ENCODE results near the gene FGD3.
A peak's percentile ranks its signal among the peaks of the same experiment; 100 is the strongest.
"Not testable (repeated sequence)": the region's sequence is repeated elsewhere in the genome, so short reads cannot be mapped to it uniquely, and the experiment has no call there.

Gene FGD3

DNA sequence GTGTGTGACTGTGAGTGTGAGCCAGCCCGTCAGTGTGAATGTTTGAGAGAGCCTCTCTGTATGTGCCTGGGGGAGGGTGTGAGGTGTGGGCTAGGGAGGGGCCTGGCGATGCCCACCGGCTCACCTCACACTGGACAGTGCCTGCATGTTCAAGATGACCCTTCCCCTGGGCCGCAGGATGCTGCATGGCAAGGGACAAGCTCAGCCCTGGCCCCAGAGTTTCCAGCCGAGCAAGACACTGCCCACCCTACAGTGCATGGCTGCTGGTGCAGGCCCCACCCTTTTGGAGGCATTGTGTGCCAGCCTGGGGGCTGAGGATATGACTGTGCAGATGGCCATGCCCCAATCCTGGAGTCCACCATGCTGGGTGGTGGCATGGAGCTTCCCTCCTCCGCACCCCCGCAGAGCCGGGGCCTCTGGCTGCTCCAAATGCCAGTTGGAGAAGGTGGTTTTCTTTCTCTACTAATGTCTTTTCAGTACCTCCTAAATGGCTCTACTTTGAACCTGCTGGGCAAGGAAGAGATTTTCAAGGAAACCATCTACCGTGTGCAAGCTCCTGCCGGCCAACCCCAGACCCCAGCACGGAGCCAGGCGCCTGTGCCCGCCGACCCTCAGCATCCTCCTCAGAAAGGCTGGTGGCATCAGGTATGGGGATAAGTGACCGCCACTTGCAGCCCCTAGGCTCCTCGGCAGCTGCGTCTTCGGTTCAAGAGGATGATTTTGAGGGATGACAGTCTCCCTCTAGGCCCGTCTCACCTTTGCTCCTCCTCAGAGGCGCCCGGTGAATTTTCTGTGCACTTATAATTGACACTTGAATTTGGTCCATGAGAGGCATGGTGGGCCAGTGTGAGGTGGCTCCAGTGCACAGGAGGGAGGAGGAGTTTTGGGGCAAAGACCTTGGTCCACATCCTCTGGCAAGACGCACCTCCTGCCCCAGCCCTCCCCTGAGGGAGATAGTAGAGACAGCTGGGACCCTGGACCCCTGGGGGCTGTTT lies 27.7 kb downstream of the FGD3 start:
- no peak for DNase-seq (ENCODE audit: low read depth)

DNA sequence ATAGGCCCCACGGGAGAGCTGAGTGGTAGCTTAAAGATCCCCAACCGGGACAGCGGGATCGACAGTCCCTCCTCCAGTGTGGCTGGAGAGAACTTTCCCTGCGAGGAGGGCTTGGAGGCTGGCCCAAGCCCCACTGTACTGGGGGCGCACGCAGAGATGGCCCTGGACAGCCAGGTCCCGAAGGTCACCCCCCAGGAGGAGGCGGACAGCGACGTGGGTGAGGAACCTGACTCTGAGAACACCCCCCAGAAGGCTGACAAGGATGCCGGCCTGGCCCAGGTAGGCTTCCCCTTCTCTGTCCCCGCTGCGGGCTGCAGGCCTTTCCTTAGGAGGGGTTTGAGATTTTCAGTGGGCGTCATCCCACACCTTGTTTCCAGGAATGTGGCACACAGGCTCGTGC lies 29.1 kb downstream of the FGD3 start:
- no peak for DNase-seq (ENCODE audit: low read depth)

DNA sequence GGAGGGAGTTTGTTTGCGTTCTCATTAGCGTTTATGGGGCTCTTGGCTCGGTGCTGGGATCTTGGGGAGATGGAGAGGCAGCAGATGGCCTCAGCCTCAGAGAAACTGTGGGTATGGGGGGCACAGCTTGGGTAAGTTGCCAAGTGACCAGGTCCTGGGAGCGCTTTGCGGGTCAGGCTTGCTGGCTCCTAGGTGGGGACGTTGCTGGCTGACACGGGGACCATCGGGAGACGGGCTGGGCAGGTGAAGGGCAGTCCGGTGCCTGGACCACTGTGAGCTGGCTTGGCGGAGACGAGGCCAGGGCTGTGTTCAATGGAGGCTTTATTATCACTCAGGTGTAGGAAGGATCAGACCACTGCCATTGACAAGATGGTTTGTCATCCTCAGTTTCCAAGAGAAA lies 30.0 kb downstream of the FGD3 start:
- DNase-seq (ENCODE audit: low read depth), result no peak

DNA sequence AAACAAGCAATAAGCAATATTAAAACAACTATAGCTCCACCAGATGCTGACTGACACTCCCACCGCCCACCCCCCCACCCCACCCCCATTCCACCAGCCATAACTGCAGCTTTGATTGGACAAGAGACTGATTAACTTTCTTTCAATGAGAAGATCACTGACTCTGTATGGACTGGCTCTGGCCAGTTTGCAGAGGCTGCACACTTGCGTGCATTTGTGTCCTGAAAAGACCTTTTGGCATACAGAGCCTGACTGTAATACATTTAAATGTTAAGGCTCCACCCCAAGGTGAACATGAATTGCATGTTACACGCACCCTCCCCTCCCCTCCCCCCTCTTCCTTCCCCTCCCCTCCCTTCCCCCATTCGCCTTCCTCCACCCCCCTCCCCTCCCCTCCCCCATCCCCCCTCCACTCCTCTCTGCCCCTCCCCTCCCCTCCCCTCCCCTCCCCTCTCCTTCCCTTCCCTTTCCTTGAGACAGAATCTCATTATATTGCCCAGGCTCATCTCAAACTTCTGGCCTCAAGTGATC lies 31.1 kb downstream of the FGD3 start:
- no peak for DNase-seq (ENCODE audit: low read depth)

DNA sequence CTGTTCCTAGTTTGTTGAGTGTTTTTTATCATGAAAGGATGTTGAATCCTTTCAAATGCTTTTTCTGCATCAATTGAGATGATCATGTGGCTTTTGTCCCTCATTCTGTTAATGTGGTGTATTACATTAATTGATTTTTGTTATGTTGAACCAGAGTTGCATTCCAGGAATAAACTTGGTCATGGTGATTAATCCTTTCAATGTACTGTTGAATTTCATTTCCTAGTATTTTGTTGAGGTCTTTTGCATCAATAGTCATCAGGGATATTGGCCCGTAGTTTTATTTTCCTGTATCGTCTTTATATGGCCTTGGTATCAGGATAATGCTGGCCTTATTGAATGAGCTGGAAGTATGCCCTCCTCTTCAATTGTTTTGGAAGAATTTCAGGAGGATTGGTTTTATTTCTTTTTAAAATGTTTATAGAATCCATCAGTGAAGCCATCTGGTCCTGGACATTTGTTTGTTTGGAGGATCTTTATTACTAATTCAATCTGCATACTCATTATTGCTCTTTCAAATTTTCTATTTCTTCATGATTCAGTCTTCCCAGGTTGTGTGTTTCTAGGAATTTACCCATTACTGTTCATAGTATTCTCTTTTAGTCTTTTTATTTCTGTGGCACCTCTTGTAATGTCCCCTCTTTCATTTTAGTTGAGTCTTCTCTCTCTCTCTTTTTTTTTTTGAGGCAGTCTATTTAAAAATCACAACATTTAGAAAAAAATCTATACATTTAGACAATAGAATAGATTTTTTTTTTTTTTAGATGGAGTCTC lies 32.1 kb downstream of the FGD3 start:
- DNase-seq (ENCODE audit: low read depth), result no peak

DNA sequence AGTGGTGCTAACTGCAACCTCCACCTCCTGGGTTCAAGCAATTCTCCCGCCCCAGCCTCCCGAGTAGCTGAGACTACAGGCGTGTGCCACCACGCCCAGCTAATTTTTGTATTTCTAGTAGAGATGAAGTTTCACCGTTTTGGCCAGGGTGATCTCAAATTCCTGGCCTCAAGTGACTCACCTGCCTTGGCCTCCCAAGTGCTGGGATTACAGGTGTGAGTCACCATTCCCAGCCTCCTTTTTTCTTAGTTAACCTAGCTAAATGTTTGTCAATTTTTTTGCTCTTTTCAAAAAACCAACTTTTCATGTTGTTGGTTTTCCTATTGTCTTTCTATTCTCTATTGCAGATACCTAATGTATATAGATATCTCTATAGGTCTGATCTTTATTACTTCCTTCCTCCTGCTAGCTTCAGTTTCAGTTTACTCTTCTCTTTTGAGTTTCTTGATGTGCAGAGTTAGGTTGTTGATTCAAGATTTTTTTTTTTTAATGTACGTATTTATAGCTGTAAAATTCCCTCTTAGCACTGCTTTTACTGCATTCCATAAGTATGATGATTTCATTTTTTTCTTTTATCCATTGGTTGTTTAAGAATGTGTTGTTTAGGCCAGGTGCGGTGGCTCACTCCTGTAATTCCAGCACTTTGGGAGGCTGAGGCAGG lies 32.9 kb downstream of the FGD3 start:
- DNase-seq (ENCODE audit: low read depth), result no peak

DNA sequence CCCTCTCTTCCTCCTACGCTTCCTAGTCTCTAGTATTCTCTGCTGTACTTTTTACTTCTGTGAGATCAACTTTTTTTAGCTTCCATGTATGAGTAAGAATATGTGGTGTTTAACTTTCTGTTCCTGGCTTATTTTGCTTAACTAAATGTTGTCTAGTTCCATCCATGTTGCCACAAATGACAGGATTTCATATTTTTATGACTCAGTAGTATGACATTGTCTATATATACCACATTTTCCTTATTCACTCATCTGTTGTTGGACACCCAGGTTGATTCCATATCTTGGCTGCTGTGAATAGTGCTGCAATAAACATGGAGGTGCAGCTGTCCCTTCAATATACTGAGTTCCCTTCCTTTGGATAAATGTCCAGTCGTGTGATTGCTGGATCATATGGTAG lies 34.8 kb downstream of the FGD3 start:
- DNase-seq (ENCODE audit: low read depth), result no peak

DNA sequence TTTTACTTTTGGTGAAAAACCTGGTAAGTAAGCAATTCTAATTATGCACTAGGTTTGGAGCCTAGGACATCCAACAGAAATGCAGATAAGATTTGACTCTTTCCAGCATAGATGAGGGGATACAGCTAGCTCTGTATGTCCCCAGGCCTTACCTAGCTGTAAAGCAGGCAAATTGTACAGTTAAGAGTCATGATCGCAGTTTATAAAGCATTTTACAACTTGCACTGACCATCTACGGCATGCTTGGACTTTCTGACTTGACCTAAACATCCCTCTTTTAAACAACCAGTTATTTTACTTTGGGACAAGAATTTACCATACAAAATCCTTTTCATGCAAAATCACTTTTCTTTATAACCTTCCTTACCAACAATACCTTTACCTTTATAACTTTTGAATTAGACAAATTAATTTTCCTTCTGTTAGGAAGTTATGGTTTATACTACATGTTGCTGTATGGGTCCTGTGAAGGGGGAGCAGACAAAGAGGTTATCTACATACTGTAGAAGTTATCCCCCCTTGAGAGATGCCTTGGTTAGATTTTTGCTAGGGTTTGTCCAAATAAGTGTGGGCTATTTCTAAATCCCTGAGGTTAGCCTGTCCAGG lies 36.8 kb downstream of the FGD3 start:
- no peak for DNase-seq (ENCODE audit: low read depth)

DNA sequence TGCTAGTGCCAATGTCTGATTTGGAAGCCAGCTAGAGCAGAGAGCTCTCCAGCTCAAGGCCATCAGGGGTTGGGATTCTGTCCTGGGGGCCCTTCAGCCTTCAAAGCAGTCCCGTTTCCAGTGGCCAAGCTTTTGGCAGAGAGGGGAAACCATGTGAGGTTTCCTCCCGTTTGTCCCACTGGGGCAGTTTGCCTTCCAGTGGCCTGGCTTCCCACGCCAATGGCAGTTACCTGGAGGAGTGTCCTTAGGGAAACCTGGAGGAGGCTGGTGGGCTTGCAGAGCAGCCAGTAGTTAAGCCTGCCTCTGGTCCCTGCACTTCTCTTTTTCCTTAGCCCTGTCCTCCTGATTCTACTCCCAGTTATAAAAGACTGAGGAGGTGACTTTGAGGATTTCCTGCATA lies 37.7 kb downstream of the FGD3 start:
- no peak for DNase-seq (ENCODE audit: low read depth)

DNA sequence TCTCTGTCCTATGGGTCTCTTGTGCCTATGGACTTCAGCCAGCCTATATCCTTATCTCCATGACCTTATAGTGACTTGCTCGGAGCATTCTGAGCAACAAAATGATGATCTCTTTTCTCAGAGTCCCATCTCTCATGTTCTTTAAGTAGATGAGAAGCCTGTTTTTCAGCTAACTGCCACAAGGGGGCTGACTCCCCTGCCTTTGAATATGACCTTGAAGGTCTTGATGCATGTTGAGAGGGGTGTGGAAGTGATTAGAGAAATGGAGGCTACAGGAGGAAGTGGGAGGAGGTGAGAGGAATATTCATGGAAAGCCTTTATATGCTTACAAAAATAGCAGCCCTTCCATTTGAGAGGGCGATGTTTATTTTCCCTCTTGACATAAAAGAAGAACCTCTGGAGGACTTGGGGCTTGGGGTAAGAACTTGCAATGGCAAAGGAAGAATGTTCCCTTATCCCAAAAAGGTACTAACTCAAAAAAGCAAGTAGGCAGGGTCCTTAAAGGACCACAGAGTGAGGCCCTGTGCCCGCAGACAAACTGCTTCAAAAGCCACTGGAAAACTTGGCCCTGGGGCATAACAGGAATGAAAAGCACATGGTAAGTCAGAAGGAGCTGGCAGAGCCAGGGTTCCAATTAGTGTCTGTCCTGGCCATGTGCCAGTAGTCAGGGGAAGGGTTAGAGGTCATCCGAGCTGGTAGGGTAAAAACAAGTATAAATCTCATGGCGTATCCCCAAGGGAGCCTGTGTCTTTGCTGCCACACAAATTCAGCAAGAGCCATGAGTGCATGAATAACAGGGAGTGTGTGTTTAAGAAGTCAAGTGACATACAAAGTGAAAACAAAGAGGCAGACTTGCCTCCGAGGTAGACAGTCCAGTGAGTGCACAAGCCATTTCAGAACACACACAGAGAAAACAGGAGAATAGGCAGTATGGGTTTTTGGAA lies 39.1 kb downstream of the FGD3 start:
- no peak for DNase-seq (ENCODE audit: low read depth)

DNA sequence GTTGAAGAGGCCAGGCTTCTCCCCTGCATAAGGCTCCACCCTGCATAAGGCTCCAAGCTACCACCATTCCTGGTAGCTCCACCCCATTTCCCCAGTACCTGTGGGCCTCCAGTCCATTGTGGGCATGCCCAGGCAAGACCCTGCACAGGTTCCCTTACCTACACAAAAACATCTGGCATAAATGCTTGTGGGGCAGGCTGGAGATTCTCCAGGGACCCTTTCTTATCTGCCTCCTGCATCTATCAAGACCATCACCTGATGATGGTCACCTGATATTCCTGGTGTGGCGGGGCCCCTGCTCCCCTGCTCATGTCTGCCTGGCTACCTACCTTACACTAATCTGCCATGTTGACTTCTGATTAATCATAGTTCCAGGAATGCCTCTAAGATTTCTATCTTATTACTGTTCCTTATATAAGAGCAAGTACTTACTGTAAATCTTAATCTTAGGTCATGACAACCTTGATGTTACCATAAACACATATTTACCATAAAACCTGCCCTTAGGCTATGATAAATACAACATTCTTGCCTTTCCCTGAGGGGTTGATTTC lies 41.0 kb downstream of the FGD3 start:
- no peak for DNase-seq (ENCODE audit: low read depth)

DNA sequence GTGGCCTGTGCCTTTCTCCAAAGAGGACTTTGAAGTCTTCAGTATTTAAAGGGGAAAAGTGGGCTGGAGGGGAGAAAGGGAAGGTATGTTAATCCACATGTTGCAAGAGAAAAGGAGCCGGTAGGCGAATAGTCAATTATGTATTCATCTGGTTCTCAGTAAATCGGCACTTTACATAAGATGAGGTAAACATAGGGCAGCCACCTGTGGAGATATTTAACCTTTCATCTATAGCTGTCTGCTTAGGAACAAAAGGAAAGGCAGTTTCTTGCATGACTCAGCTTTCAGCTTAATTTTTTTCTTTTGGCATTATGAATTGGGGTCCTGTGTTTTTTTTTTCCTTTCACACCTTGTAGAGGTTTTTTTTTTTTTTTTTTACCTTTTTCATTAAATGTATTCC lies 42.2 kb downstream of the FGD3 start:
- DNase-seq (ENCODE audit: low read depth), result no peak

DNA sequence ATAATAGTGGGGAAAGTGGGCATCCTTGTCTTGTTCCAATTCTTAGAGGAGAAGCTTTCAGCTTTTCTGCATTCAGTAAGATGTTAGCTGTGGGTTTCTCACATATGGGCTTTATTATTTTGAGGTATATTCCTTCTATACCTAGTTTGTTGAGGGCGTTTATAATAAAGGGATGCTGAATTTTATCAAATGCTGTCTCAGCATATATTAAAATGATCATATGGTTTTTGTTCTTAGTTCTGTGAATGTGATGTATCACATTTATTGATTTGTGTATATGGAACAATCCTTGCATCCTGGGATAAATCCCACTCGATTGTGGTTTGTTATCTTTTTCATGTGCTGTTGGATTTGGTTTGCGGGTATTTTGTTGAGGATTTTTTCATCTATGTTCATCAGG lies 43.1 kb downstream of the FGD3 start:
- DNase-seq (ENCODE audit: low read depth), result no peak

DNA sequence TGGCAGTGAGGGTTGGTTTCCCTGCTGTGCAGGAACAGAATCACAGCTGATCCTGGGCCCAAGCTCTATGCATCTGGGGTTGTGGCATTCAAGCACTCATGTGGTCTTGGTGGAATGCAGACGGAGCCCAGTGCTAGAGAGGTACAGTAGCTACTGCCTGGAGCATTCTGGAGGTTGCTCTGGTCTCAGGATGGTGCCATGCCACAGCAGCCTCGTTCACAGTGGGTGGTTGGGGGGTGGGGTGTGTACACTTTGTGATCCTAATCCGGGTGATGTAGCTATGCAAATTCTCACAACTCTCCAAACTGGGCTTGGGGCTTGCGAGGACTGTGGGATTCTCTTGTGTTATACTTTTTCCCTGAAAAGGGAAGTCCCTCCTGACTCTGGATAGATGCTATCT lies 45.2 kb downstream of the FGD3 start:
- DNase-seq (ENCODE audit: low read depth), result no peak

DNA sequence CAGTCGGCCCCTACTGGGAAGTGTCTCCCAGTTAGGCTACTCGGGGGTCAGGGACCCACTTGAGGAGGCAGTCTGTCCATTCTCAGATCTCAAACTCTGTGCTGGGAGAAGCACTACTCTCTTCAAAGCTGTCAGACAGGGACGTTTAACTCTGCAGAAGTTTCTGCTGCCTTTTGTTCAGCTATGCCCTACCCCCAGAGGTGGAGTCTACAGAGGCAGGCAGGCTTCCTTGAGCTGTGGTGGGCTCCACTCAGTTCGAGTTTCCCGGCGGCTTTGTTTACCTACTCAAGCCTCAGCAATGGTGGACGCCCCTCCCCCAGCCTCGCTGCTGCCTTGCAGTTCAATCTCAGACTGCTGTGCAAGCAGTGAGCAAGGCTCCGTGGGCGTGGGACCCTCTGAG lies 51.5 kb downstream of the FGD3 start:
- DNase-seq (ENCODE audit: low read depth), result not testable (repeated sequence)

DNA sequence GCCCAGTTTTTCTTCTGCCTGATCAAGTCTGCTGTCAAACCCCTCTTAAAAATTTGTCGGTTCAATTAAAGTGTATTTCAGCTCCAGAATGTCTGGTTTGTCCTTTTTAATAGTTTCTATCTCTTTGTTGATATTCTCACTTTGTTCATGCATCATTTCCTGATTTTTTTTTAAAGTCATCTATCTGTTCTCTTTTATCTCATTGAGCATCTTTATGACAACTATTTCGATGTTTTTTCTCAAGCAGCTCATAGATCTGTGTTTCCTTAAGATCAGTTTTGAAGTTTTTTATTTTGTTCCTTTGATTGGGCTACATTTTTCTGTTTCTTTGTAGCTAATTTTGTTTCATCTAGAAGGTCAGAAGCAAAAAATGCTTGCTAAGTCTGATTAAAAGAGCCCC lies 53.7 kb downstream of the FGD3 start:
- DNase-seq (ENCODE audit: low read depth), result no peak

DNA sequence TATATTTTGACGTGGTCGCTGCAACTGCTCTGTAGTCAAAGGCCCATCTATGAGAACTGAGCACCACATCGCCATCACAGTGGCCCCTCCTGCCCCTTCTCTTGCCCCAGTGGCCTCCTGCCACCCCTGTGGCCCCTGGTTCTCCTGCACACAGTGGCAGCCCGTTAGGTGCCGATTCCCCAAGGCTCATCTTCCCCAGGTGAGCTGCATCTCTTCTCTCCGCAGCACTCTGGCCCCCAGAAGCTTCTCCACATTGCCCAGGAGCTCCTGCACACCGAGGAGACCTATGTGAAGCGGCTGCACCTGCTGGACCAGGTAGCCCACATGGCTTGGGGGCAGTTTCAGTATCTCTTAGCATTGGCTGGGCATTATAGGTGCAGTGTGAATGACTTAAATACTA lies 55.4 kb downstream of the FGD3 start:
- no peak for DNase-seq (ENCODE audit: low read depth)

DNA sequence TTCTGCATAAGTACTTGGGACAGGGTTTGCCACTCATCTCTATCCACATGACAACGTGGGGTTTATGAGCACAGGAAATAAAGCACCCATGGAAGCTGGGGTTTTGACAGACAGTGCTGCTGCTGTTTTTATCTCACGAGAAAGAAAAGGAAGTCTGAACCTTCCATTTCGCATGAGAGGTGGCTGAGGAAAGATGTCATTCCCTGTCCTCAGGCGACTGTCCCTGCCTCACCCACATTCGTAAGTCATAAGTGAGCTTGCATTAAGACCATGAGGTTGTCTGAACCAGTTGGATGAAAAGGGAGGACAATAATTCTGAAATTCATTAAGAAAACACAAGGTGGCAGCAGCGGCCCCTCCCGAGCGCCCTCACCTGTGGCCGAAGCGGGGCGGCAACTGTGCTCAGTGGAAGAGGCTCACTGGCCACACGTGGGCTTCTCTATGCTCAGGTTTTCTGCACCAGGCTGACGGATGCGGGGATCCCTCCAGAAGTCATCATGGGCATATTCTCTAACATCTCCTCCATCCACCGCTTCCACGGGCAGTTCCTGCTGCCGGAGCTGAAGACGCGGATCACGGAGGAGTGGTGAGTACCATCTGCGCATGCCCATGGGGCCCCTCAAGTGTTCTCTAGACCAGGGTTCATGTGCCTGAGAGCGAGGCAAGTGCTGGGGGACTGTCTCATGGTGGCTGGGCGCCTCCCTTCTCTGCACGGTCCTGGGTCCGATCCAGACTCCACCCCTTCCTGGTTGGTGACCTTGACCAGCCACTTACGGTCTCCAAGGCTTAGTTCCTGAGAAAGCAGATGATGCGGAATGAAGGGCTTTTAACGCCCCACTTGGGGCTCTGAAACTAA lies 56.5 kb downstream of the FGD3 start:
- peak; percentile 7 for DNase-seq (ENCODE audit: low read depth)

DNA sequence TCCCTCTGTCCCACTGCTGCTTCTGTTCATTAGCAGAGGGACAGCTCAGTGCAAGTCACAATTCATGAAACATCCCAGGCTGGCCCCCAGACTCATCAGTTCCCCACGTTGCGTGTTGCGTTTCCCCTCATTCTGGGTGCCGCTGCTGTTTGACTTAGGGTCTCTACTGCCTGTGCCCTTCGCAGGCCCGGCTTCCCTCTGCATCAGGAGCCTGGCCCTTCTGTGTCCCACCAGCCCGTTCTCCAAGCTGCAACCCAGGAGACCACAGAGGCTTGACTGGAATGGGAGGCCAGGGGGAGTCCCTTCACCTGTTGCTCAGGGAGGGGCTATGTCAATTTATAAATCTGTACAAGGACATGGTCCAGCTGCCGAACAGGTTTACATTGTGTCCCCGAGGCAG lies 57.2 kb downstream of the FGD3 start:
- DNase-seq (ENCODE audit: low read depth), result no peak

DNA sequence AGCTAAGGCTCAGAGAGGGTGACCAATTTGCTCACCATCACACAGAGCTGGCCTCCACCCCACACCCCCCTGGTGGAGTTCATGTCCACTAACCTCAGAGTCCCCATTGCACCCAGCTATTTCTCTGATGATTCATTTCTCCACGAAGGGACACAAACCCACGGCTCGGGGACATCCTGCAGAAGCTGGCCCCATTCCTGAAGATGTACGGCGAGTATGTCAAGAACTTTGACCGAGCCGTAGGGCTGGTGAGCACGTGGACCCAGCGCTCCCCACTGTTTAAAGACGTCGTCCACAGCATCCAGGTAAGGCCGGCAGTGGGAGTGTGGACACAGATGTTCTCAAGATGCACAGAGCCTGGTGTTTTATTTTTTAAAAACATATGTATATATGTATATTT lies 58.6 kb downstream of the FGD3 start:
- no peak for DNase-seq (ENCODE audit: low read depth)

Data from GM04504 (cell line).